ENCODE results near the gene ARHGAP31. TPM values are rescaled to one million over a fixed set of nuclear protein-coding genes. Genes with fewer than 3 reads are reported as not detected.
A peak's percentile ranks its signal among the peaks of the same experiment; 100 is the strongest.

ARHGAP31 gene
- total RNA-seq, 1 experiment from 2014 or later: 7.2 TPM

DNA sequence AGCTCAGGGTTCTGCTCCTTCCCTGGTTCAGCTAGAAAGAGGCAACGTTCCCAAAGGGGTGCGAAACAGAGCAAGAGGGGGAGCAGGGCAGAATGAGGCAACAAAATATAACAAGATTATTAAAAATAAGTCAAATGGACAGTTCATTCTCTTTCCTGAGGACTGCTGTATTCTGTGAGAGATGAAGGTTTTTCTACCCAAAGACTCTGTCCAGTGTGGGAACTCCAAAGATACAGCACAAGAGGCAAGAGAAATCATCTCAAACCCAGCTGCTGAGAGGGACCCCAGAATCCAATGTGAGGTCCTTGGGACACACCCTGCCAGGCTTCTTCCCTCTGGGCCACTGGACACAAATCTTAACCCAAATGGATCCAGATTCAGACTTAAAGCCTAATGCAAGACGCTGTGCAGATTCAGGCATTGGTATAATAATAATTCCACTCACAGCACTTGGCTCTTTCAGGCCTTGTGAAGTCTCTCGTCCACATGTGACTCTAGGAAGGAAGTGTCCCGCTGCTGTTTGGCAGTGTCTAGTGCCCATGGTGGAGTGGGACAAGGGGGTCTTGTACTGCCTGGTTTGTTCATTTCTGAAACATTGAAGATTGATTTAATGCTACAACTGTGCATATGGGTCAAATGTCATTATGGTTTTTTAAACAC is 14.5 kb upstream of the ARHGAP31 start:
- Mint-ChIP-seq H3K27me3 (ENCODE audit: low read depth) (peaks cover 7% of the 10 kb centered on the region; the same call in 1 of the 2 replicates), H3K27ac (0 out of 2 replicates have a peak overlapping the region, but pooled peaks have one; percentile 81), H3K9me3 (peaks cover 36% of the 10 kb centered on the region), H3K4me1 (peaks cover 10% of the 10 kb centered on the region), H3K4me3 (no peak overlapping the region), H3K36me3 (peaks cover 26% of the 10 kb centered on the region)
- DNase-seq (ENCODE audit: low spot score) (no peak), ATAC-seq (no peak)
- ChIA-PET POLR2A (no interaction called here), CTCF (interaction anchor here (0.6 to 1.0 kb wide), 2 partner anchors 52 to 74 kb away, joined by 3 read pairs; no protein-coding TSS in a partner anchor)
- TF ChIP-seq, protein P1, sequence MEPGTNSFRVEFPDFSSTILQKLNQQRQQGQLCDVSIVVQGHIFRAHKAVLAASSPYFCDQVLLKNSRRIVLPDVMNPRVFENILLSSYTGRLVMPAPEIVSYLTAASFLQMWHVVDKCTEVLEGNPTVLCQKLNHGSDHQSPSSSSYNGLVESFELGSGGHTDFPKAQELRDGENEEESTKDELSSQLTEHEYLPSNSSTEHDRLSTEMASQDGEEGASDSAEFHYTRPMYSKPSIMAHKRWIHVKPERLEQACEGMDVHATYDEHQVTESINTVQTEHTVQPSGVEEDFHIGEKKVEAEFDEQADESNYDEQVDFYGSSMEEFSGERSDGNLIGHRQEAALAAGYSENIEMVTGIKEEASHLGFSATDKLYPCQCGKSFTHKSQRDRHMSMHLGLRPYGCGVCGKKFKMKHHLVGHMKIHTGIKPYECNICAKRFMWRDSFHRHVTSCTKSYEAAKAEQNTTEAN (CRISPR knock-in tag; IDR thresholded peaks at IDR 0.05): no peak
- TF ChIP-seq, protein P2, sequence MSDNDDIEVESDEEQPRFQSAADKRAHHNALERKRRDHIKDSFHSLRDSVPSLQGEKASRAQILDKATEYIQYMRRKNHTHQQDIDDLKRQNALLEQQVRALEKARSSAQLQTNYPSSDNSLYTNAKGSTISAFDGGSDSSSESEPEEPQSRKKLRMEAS (CRISPR knock-in tag; IDR thresholded peaks at IDR 0.05): no peak
- TF ChIP-seq SOX15 (CRISPR knock-in tag; IDR thresholded peaks at IDR 0.05): no peak

DNA sequence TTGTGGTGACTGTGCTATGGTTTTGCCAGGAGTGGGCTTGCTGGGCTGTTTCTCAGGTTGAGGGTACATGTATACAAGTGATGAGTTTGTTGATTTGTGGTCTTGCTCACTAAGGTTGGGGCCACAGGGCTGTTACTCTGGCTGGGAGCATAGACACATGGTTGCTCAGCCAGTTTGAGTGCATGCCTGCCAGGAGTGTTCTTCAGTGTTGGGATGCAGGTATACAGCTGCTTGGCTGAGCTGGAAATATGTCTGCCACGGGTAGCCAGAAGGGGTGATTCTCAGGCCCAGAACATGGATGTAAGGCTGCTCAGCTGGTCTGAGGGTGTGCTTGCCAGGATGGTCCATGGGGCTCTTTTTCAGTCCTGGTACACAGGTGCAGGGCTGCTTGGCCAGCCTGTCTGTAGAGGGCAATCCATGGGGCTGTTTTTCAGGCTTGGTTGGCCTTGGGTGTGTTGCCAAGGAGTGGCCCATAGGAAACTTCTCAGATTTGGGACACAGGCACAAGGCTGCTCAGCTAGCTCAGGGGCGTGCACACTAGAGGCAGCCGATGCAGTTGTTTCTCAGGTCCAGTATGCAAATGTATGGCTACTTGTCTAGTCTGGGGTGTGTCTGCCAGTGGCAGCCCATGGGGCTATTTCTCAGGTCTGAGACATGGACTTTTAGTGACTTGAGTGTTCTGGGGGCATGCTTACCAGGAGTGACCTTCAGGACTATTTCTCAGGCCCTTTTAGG is 5.3 kb upstream of the ARHGAP31 start:
- H3K4me1 Mint-ChIP-seq: peaks cover 14% of the 10 kb centered on the region
- ATAC-seq: no peak
- CTCF ChIA-PET: interaction anchor here (1.5 kb wide), 1 partner anchor 64 kb away, joined by 4 read pairs; no protein-coding TSS in a partner anchor

DNA sequence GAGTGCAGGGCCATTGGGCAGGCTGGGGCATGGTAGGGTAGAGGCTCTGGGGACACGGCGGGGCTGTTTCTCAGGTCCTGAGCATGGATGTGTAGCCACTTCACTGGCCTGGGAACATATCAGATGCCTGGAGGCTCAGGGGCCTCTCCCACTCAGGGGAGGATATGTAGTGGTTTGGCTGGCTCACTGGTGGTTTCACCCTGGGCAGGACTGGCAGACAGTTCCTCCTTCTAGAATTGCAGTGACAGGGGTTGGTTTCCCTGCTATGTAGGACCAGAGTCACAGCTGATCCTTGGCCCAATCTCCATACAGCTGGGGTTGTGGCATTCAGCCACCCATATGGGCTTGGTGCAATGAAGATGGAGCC is 4.8 kb upstream of the ARHGAP31 start:
- ATAC-seq (no peak), DNase-seq (ENCODE audit: low spot score) (no peak)
- peaks cover 14% of the 10 kb centered on the region for H3K4me1 Mint-ChIP-seq
- POLR2A ChIA-PET: no interaction called here
- CTCF ChIA-PET: interaction anchor here (1.5 kb wide), 1 partner anchor 64 kb away, joined by 4 read pairs; no protein-coding TSS in a partner anchor
- peaks cover 21% of the 10 kb centered on the region for H3K36me3 Mint-ChIP-seq
- peaks cover 41% of the 10 kb centered on the region for H3K9me3 Mint-ChIP-seq
- no peak overlapping the region for H3K27ac Mint-ChIP-seq
- peaks cover 16% of the 10 kb centered on the region for H3K27me3 Mint-ChIP-seq (ENCODE audit: low read depth)
- H3K4me3 Mint-ChIP-seq: no peak overlapping the region
- no peak for TF ChIP-seq ZNF232 (CRISPR knock-in tag; IDR thresholded peaks at IDR 0.05)
- no peak for TF ChIP-seq SP1 (CRISPR knock-in tag; conservative IDR thresholded peaks at IDR 0.05)
- no peak for TF ChIP-seq ZBTB21 (CRISPR knock-in tag; IDR thresholded peaks at IDR 0.05; ENCODE audit: borderline replicate concordance)
- TF ChIP-seq ZNF138 (CRISPR knock-in tag; conservative IDR thresholded peaks at IDR 0.05): no peak
- TF ChIP-seq, protein P3, sequence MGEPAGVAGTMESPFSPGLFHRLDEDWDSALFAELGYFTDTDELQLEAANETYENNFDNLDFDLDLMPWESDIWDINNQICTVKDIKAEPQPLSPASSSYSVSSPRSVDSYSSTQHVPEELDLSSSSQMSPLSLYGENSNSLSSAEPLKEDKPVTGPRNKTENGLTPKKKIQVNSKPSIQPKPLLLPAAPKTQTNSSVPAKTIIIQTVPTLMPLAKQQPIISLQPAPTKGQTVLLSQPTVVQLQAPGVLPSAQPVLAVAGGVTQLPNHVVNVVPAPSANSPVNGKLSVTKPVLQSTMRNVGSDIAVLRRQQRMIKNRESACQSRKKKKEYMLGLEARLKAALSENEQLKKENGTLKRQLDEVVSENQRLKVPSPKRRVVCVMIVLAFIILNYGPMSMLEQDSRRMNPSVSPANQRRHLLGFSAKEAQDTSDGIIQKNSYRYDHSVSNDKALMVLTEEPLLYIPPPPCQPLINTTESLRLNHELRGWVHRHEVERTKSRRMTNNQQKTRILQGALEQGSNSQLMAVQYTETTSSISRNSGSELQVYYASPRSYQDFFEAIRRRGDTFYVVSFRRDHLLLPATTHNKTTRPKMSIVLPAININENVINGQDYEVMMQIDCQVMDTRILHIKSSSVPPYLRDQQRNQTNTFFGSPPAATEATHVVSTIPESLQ (CRISPR knock-in tag; IDR thresholded peaks at IDR 0.05): no peak
- TF ChIP-seq, protein P4, sequence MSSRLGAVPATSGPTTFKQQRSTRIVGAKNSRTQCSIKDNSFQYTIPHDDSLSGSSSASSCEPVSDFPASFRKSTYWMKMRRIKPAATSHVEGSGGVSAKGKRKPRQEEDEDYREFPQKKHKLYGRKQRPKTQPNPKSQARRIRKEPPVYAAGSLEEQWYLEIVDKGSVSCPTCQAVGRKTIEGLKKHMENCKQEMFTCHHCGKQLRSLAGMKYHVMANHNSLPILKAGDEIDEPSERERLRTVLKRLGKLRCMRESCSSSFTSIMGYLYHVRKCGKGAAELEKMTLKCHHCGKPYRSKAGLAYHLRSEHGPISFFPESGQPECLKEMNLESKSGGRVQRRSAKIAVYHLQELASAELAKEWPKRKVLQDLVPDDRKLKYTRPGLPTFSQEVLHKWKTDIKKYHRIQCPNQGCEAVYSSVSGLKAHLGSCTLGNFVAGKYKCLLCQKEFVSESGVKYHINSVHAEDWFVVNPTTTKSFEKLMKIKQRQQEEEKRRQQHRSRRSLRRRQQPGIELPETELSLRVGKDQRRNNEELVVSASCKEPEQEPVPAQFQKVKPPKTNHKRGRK (CRISPR knock-in tag; IDR thresholded peaks at IDR 0.05; ENCODE audit: borderline replicate concordance): no peak
- TF ChIP-seq NR3C1 (CRISPR knock-in tag; conservative IDR thresholded peaks at IDR 0.05; ENCODE audit: low read depth): no peak
- TF ChIP-seq JAZF1 (CRISPR knock-in tag; IDR thresholded peaks at IDR 0.05): no peak

More for the DNA sequence above, 5.3 kb upstream of the ARHGAP31 start:
- Mint-ChIP-seq H3K27ac (no peak overlapping the region), H3K36me3 (peaks cover 23% of the 10 kb centered on the region), H3K9me3 (peaks cover 47% of the 10 kb centered on the region), H3K27me3 (ENCODE audit: low read depth) (peaks cover 18% of the 10 kb centered on the region), H3K4me3 (no peak overlapping the region)
- TF ChIP-seq, protein P5, sequence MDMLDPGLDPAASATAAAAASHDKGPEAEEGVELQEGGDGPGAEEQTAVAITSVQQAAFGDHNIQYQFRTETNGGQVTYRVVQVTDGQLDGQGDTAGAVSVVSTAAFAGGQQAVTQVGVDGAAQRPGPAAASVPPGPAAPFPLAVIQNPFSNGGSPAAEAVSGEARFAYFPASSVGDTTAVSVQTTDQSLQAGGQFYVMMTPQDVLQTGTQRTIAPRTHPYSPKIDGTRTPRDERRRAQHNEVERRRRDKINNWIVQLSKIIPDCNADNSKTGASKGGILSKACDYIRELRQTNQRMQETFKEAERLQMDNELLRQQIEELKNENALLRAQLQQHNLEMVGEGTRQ (CRISPR knock-in tag; IDR thresholded peaks at IDR 0.05): no peak
- TF ChIP-seq ZNF263 (CRISPR knock-in tag; IDR thresholded peaks at IDR 0.05; ENCODE audit: low read depth) (no peak), GTF2I (CRISPR knock-in tag; conservative IDR thresholded peaks at IDR 0.05) (no peak), ZNF396 (CRISPR knock-in tag; IDR thresholded peaks at IDR 0.05; ENCODE audit: borderline replicate concordance) (no peak), JUN (CRISPR knock-in tag; IDR thresholded peaks at IDR 0.05) (no peak), ZNF317 (CRISPR knock-in tag; IDR thresholded peaks at IDR 0.05; ENCODE audit: borderline replicate concordance, low read depth) (no peak), KAT7 (CRISPR knock-in tag; IDR thresholded peaks at IDR 0.05; ENCODE audit: borderline replicate concordance) (no peak), CREM (CRISPR knock-in tag; IDR thresholded peaks at IDR 0.05) (no peak), SMAD3 (CRISPR knock-in tag; IDR thresholded peaks at IDR 0.05; ENCODE audit: borderline replicate concordance) (no peak), CREB1 (CRISPR knock-in tag; IDR thresholded peaks at IDR 0.05) (no peak), CBFB (CRISPR knock-in tag; IDR thresholded peaks at IDR 0.05; ENCODE audit: low read depth) (no peak), MXD4 (CRISPR knock-in tag; IDR thresholded peaks at IDR 0.05; ENCODE audit: borderline replicate concordance) (no peak), TEAD4 (CRISPR knock-in tag; IDR thresholded peaks at IDR 0.05) (no peak), SP1 (CRISPR knock-in tag; conservative IDR thresholded peaks at IDR 0.05) (no peak)
- TF ChIP-seq, protein P1 (CRISPR knock-in tag; IDR thresholded peaks at IDR 0.05): no peak
- TF ChIP-seq, protein P6, sequence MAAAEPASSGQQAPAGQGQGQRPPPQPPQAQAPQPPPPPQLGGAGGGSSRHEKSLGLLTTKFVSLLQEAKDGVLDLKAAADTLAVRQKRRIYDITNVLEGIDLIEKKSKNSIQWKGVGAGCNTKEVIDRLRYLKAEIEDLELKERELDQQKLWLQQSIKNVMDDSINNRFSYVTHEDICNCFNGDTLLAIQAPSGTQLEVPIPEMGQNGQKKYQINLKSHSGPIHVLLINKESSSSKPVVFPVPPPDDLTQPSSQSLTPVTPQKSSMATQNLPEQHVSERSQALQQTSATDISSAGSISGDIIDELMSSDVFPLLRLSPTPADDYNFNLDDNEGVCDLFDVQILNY (CRISPR knock-in tag; IDR thresholded peaks at IDR 0.05): no peak
- TF ChIP-seq, protein P2 (CRISPR knock-in tag; IDR thresholded peaks at IDR 0.05): no peak
- TF ChIP-seq, protein P7, sequence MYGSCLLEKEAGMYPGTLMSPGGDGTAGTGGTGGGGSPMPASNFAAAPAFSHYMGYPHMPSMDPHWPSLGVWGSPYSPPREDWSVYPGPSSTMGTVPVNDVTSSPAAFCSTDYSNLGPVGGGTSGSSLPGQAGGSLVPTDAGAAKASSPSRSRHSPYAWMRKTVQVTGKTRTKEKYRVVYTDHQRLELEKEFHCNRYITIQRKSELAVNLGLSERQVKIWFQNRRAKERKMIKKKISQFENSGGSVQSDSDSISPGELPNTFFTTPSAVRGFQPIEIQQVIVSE (CRISPR knock-in tag; IDR thresholded peaks at IDR 0.05; ENCODE audit: borderline replicate concordance): no peak
- no peak for DNase-seq (ENCODE audit: low spot score)
- POLR2A ChIA-PET: no interaction called here

All from WTC11 (cell line).